ENCODE results near the gene ITGA5. TPM values are rescaled to one million over a fixed set of nuclear protein-coding genes. Genes with fewer than 3 reads are reported as not detected.

ITGA5 gene
- total and polyA plus RNA-seq, 9 donors: 32.6 to 100.0 (median 41.5) TPM

GRCh38 chr12:54438517-54438916 is 19.5 kb upstream of the ITGA5 start:
- no peaks in the 10 kb centered on the region for H3K4me1 ChIP-seq (ENCODE audit: insufficient read depth)
- H3K27me3 ChIP-seq: no peaks in the 10 kb centered on the region
- no peak overlapping the region for H3K27ac ChIP-seq
- H3K4me3 ChIP-seq: no peak overlapping the region
- no peak for DNase-seq
- no peaks in the 10 kb centered on the region for H3K9me3 ChIP-seq
- no peaks in the 10 kb centered on the region for H3K36me3 ChIP-seq
- TF ChIP-seq CTCF (IDR thresholded peaks at IDR 0.05) (no peak), POLR2A (IDR thresholded peaks at IDR 0.05) (no peak), EP300 (IDR thresholded peaks at IDR 0.05) (no peak)
- intact Hi-C loops (cut with DNase I): loop anchor here in 2 of 4 donors (5.0 kb wide), 2 partner anchors 36 to 41 kb away; no protein-coding TSS in a partner anchor
- WGBS, 3 donors: 69 to 92% (median 78%) methylated on average over 1 of the region's 1 CpG

DNA sequence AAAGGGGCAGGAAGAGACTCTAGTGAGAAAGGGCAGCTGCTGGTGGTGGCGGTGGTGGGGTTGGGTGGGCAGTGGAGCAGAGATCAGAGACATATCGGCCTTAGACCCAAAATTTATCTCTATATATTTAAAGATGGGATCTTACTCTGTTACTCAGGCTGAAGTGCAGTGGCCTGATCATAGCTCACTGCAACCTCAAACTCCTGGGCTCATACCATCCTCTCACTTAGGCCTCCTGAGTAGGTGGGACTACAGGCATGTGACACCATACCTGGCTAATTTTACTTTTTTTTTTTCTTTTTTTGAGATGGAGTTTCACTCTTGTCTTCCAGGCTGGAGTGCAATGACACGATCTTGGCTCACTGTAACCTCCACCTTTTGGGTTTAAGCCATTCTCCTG is 18.6 kb upstream of the ITGA5 start:
- no peaks in the 10 kb centered on the region for H3K36me3 ChIP-seq
- no peaks in the 10 kb centered on the region for H3K4me1 ChIP-seq (ENCODE audit: insufficient read depth)
- TF ChIP-seq EP300 (IDR thresholded peaks at IDR 0.05): no peak
- no peak for TF ChIP-seq CTCF (IDR thresholded peaks at IDR 0.05)
- TF ChIP-seq POLR2A (IDR thresholded peaks at IDR 0.05): no peak
- no peaks in the 10 kb centered on the region for H3K27me3 ChIP-seq
- WGBS, 3 donors: 81 to 90% (median 81%) methylated on average over 3 of the region's 3 CpGs
- intact Hi-C loops (cut with DNase I): loop anchor here in 2 of 4 donors (5.0 kb wide), 2 partner anchors 35 to 40 kb away; no protein-coding TSS in a partner anchor
- H3K27ac ChIP-seq: no peak overlapping the region
- no peak for DNase-seq
- no peak overlapping the region for H3K4me3 ChIP-seq
- no peaks in the 10 kb centered on the region for H3K9me3 ChIP-seq

GRCh38 chr12:54437243-54437642 is 18.2 kb upstream of the ITGA5 start:
- H3K27ac ChIP-seq: no peak overlapping the region
- no peak for DNase-seq
- no peaks in the 10 kb centered on the region for H3K36me3 ChIP-seq
- intact Hi-C loops (cut with DNase I): loop anchor here in 2 of 4 donors (5.0 kb wide), 2 partner anchors 35 to 40 kb away; no protein-coding TSS in a partner anchor
- no peaks in the 10 kb centered on the region for H3K27me3 ChIP-seq
- peaks cover 2% of the 10 kb centered on the region for H3K4me1 ChIP-seq (ENCODE audit: insufficient read depth)
- H3K4me3 ChIP-seq: no peak overlapping the region
- H3K9me3 ChIP-seq: no peaks in the 10 kb centered on the region
- TF ChIP-seq POLR2A (IDR thresholded peaks at IDR 0.05) (no peak), CTCF (IDR thresholded peaks at IDR 0.05) (no peak), EP300 (IDR thresholded peaks at IDR 0.05) (no peak)

DNA sequence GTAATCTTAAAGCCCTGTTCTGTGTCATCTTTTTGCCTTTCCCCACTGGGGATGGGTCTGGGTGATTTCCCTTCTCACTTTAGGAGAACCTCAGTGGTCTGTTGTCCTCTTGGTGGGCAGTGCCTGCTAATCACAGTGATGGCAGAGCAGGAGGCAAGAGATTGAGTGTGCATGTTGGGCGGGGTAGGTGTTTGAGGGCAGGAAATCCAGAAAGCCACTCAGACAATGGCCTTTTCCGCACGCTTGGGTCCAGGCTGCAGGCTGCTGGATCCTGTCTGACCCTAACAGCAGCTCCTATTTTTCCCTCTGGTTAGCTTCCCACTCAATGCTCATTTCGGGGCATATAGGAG is 13.7 kb upstream of the ITGA5 start:
- Histone ChIP-seq H3K27ac (peak overlapping the region in 1 of 2 donors; percentile 15), H3K27me3 (no peaks in the 10 kb centered on the region), H3K4me3 (no peak overlapping the region), H3K36me3 (no peaks in the 10 kb centered on the region), H3K9me3 (no peaks in the 10 kb centered on the region), H3K4me1 (ENCODE audit: insufficient read depth) (peaks cover 6% of the 10 kb centered on the region)
- no peak for DNase-seq
- no peak for TF ChIP-seq CTCF (IDR thresholded peaks at IDR 0.05)
- no peak for TF ChIP-seq POLR2A (IDR thresholded peaks at IDR 0.05)
- TF ChIP-seq EP300 (IDR thresholded peaks at IDR 0.05): no peak
- 86 to 94% (median 88%) methylated on average over 4 of the region's 4 CpGs for WGBS, 3 donors
- intact Hi-C loops (cut with DNase I): no loop called here
